Keratinocyte (primary cell): Measurements from ENCODE around the gene NEK8. TPM values are rescaled to one million over a fixed set of nuclear protein-coding genes. Genes with fewer than 3 reads are reported as not detected.
A peak's percentile ranks its signal among the peaks of the same experiment; 100 is the strongest.

ENCODE experiments used
- DNase-seq: peaks from one replicate; pipeline ENCODE4 v3.0.0-alpha.2; 2011; ENCODE audit warnings: low read depth, missing footprints, low spot score
- FAIRE-seq: peaks from 2 replicates; lab custom pipeline; 2011; peaks lifted over from hg19 to GRCh38; lab: Jason Lieb, UNC
- H2AFZ ChIP-seq: 2 replicates; pipeline ENCODE4 v1.6.0; 2012; ENCODE audit warnings: low read length, control low read depth, inconsistent platforms; ENCODE audit not compliant: control insufficient read depth
- H3K27ac ChIP-seq: 2 replicates; pipeline ENCODE4 v1.5.1; 2011; ENCODE audit warnings: low read length; ENCODE audit not compliant: control insufficient read depth, insufficient read depth
- H3K27me3 ChIP-seq: 3 replicates; pipeline ENCODE4 v1.6.0; 2011; ENCODE audit warnings: low read length; ENCODE audit not compliant: control insufficient read depth, insufficient read depth; ENCODE audit errors: extremely low read depth
- H3K36me3 ChIP-seq, 2 experiments: 2 replicates in 1 of 2; 3 replicates in 1 of 2; pipeline ENCODE4 v1.5.1; 2011; ENCODE audit warnings: low read length in 2 of 2, mild to moderate bottlenecking in 1 of 2; ENCODE audit not compliant: control insufficient read depth in 2 of 2, insufficient read depth in 2 of 2; ENCODE audit errors: extremely low read depth in 1 of 2
- H3K4me1 ChIP-seq: 3 replicates; pipeline ENCODE4 v1.5.1; 2011; ENCODE audit warnings: low read length; ENCODE audit not compliant: control insufficient read depth, insufficient read depth; ENCODE audit errors: extremely low read depth
- H3K4me2 ChIP-seq: 3 replicates; pipeline ENCODE4 v1.6.0; 2011; ENCODE audit warnings: low read depth, low read length; ENCODE audit not compliant: control insufficient read depth, insufficient read depth; ENCODE audit errors: extremely low read depth
- H3K4me3 ChIP-seq, 3 experiments: fragments of 200-600 bp in 1 of 3; sonication (generic) in 1 of 3; 2 replicates in 2 of 3; 3 replicates in 1 of 3; pipeline ENCODE4 v1.5.1; 2011 to 2016; ENCODE audit warnings: low read length in 3 of 3, mild to moderate bottlenecking in 3 of 3, control low read depth in 2 of 3, inconsistent platforms in 1 of 3, low read depth in 1 of 3, mixed read lengths in 1 of 3, mixed run types in 1 of 3, moderate library complexity in 1 of 3; ENCODE audit not compliant: control insufficient read depth in 2 of 3, insufficient read depth in 2 of 3; ENCODE audit errors: extremely low read depth in 1 of 3
- H3K79me2 ChIP-seq: 2 replicates; pipeline ENCODE4 v1.6.0; 2012; ENCODE audit warnings: low read length; ENCODE audit not compliant: control insufficient read depth, insufficient read depth
- H3K9ac ChIP-seq: 3 replicates; pipeline ENCODE4 v1.6.0; 2011; ENCODE audit warnings: low read length; ENCODE audit not compliant: control insufficient read depth, insufficient read depth; ENCODE audit errors: extremely low read depth
- H3K9me1 ChIP-seq: 3 replicates; pipeline ENCODE4 v1.6.0; 2011; ENCODE audit warnings: low read length; ENCODE audit not compliant: control insufficient read depth, insufficient read depth; ENCODE audit errors: extremely low read depth
- H3K9me3 ChIP-seq: 2 replicates; pipeline ENCODE4 v1.5.1; 2012; ENCODE audit warnings: low read depth, low read length; ENCODE audit not compliant: control insufficient read depth
- H4K20me1 ChIP-seq: 3 replicates; pipeline ENCODE4 v1.6.0; 2011; ENCODE audit warnings: low read length; ENCODE audit not compliant: control insufficient read depth, insufficient read depth; ENCODE audit errors: extremely low read depth
- EZH2 ChIP-seq: IDR thresholded peaks from one replicate; pipeline ENCODE4 v1.6.1; 2012; ENCODE audit warnings: inconsistent platforms, mild to moderate bottlenecking, low read length, moderate library complexity
- dilution Hi-C: fragments of 300-500 bp; cut with MboI; formaldehyde crosslinking; loops from one replicate; pipeline ENCODE4 v1.7.0; 2020; ENCODE audit warnings: low sequenced_read_pairs; ENCODE audit not compliant: extremely low pct_ligation_motif_present
- polyA plus RNA-seq, 5 experiments: library from polyadenylated mRNA; depleted of rRNA in 3 of 5; stranded (reverse) in 3 of 5; stranded (forward) in 1 of 5; unstranded in 1 of 5; fragments of >200 nt; gene quantifications; 1 replicate in 1 of 5; 2 replicates in 3 of 5; 3 replicates in 1 of 5; pipeline versions ENCODE4 v1.2.1 to v1.2.3, GENCODE V29; 2011 to 2012; ENCODE audit warnings: missing spikeins in 2 of 5, low read depth in 1 of 5, low replicate concordance in 1 of 5
- TF ChIP-seq, protein P1 (sequence below), 3 experiments: IDR thresholded peaks in 1 of 3; conservative IDR thresholded peaks in 1 of 3; optimal IDR thresholded peaks in 1 of 3; 2 replicates in 2 of 3; 3 replicates in 1 of 3; pipeline versions ENCODE3 to v1.5.1; 2011; ENCODE audit warnings: low read length in 3 of 3, mild to moderate bottlenecking in 3 of 3, moderate library complexity in 2 of 3, control low read depth in 1 of 3, inconsistent platforms in 1 of 3; ENCODE audit not compliant: insufficient read depth in 2 of 3; ENCODE audit errors: extremely low read depth in 1 of 3

The NEK8 gene
- polyA plus RNA-seq, 1 donor (not counting 4 experiments of a cell fraction or from before 2014, with no cell fraction given), result 4.1 TPM

DNA sequence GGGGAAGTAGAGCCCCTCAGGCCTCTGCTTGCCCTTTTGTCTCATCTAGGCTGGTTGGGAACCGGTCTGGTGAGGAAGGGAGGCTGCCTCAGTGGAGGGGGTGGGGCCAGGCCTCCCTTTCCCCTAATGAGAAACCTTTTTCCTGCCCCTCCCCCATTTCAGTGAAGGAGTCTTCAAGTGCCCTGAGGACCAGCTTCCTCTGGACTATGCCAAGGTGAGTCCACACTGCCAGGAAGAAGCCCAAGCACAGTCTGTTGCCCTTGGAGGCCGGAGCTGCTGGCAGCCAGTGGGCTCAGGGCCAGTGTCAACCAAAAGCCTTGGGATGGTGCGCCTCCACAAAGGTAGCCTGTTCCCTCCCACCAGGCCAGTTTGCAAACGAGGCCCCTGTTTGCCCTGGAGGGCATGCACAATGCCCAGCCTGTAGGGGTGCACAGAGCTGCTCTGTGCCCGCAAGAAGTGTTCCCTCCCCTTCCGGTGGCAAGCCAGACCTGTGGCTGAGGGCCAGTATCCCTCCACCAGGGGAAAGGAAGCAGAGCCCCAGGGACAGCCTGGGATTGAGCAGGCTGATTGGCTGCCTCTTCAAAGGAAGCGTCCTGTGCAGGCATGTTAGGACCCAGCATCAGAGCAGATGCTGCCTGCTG is 18.6 kb downstream of the NEK8 start:
- Histone ChIP-seq H3K4me3 (peak overlapping the region; percentile 88 to 98 (median 89)), H3K4me2 (peak overlapping the region; percentile 87), H3K36me3 (peaks cover 39 to 49% of the 10 kb centered on the region in 2 experiments), H2AFZ (no peak overlapping the region), H3K9me3 (no peaks in the 10 kb centered on the region), H3K4me1 (peaks cover 36% of the 10 kb centered on the region), H4K20me1 (peaks cover 42% of the 10 kb centered on the region), H3K27me3 (no peaks in the 10 kb centered on the region), H3K79me2 (peaks cover 64% of the 10 kb centered on the region), H3K9ac (peak overlapping the region; percentile 96), H3K27ac (peak overlapping the region; percentile 91), H3K9me1 (peaks cover 7% of the 10 kb centered on the region)
- FAIRE-seq (no peak), DNase-seq (no peak)
- dilution Hi-C loops, result no loop called here
- TF ChIP-seq EZH2, result no peak
- TF ChIP-seq, protein P1, sequence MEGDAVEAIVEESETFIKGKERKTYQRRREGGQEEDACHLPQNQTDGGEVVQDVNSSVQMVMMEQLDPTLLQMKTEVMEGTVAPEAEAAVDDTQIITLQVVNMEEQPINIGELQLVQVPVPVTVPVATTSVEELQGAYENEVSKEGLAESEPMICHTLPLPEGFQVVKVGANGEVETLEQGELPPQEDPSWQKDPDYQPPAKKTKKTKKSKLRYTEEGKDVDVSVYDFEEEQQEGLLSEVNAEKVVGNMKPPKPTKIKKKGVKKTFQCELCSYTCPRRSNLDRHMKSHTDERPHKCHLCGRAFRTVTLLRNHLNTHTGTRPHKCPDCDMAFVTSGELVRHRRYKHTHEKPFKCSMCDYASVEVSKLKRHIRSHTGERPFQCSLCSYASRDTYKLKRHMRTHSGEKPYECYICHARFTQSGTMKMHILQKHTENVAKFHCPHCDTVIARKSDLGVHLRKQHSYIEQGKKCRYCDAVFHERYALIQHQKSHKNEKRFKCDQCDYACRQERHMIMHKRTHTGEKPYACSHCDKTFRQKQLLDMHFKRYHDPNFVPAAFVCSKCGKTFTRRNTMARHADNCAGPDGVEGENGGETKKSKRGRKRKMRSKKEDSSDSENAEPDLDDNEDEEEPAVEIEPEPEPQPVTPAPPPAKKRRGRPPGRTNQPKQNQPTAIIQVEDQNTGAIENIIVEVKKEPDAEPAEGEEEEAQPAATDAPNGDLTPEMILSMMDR (optimal IDR thresholded peaks at IDR 0.05 in 1 of 3, IDR thresholded peaks at IDR 0.05 in 1 of 3, conservative IDR thresholded peaks at IDR 0.05 in 1 of 3; ENCODE audit: extremely low read depth in 1 of 3, insufficient read depth in 2 of 3, low read length in 3 of 3), result no peak

DNA sequence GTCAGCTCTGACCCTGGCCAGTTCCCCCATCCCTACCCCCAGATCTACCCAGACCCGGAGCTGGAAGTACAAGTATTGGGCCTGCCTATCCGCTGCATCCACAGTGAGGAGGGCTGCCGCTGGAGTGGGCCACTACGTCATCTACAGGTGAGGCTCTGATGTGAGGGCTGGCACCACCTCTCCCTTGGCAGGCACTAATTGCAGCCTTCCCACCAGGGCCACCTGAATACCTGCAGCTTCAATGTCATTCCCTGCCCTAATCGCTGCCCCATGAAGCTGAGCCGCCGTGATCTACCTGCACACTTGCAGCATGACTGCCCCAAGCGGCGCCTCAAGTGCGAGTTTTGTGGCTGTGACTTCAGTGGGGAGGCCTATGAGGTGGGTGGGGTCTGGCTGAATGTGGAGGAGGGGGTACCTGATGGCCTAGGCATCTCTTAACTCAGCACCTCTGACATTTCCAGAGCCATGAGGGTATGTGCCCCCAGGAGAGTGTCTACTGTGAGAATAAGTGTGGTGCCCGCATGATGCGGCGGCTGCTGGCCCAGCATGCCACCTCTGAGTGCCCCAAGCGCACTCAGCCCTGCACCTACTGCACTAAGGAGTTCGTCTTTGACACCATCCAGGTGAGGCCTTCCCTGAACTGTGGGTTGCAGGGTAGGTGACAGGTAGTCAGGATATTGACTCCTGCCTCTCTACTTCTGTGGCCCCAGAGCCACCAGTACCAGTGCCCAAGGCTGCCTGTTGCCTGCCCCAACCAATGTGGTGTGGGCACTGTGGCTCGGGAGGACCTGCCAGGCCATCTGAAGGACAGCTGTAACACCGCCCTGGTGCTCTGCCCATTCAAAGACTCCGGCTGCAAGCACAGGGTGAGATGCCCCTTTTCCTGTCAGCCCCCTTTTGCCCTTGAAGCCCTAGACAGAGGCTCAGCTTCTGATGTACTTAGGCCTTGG is 19.5 kb downstream of the NEK8 start:
- Histone ChIP-seq H3K27me3 (no peaks in the 10 kb centered on the region), H3K36me3 (peaks cover 39 to 49% of the 10 kb centered on the region in 2 experiments), H3K4me1 (peaks cover 32% of the 10 kb centered on the region), H3K9ac (peak overlapping the region; percentile 96), H3K4me2 (peak overlapping the region; percentile 87), H3K9me1 (peaks cover 7% of the 10 kb centered on the region), H3K79me2 (peaks cover 64% of the 10 kb centered on the region), H3K9me3 (no peaks in the 10 kb centered on the region), H4K20me1 (peaks cover 42% of the 10 kb centered on the region), H3K27ac (peak overlapping the region; percentile 91), H2AFZ (no peak overlapping the region), H3K4me3 (no peak overlapping the region)
- FAIRE-seq (no peak), DNase-seq (no peak)
- TF ChIP-seq, protein P1 (optimal IDR thresholded peaks at IDR 0.05 in 1 of 3, IDR thresholded peaks at IDR 0.05 in 1 of 3, conservative IDR thresholded peaks at IDR 0.05 in 1 of 3; ENCODE audit: extremely low read depth in 1 of 3, insufficient read depth in 2 of 3, low read length in 3 of 3), result no peak
- no peak for TF ChIP-seq EZH2
- dilution Hi-C loops, result no loop called here
